GM18870 (cell line): ENCODE data around the gene DOCK1.
"Not testable (repeated sequence)": the region's sequence is repeated elsewhere in the genome, so short reads cannot be mapped to it uniquely, and the experiment has no call there.

Experiments
- ATAC-seq: cut with Tn5 transposase; IDR thresholded peaks from one replicate; pipeline ENCODE4 v1.9.1; 2021; ENCODE audit warnings: moderate library complexity; ENCODE audit not compliant: unreplicated experiment

Gene DOCK1

DNA sequence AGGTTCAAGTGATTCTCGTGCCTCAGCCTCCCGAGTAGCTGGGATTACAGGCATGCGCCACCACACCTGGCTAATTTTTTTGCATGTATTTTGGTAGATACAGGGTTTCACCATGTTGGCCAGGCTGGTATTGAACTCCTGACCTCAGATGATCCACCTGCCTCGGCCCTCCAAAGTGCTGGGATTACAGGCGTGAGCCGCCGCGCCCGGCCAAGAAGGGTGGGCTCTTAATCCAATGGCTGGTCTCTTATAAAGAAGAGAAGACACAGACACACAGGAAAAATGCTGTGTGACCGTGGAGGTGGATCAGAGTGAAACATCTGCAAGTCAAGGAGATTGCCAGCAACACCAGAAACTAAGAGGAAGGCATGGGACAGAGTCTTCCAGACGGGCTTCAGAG lies 394.0 kb downstream of the DOCK1 start:
- not testable (repeated sequence) for ATAC-seq

DNA sequence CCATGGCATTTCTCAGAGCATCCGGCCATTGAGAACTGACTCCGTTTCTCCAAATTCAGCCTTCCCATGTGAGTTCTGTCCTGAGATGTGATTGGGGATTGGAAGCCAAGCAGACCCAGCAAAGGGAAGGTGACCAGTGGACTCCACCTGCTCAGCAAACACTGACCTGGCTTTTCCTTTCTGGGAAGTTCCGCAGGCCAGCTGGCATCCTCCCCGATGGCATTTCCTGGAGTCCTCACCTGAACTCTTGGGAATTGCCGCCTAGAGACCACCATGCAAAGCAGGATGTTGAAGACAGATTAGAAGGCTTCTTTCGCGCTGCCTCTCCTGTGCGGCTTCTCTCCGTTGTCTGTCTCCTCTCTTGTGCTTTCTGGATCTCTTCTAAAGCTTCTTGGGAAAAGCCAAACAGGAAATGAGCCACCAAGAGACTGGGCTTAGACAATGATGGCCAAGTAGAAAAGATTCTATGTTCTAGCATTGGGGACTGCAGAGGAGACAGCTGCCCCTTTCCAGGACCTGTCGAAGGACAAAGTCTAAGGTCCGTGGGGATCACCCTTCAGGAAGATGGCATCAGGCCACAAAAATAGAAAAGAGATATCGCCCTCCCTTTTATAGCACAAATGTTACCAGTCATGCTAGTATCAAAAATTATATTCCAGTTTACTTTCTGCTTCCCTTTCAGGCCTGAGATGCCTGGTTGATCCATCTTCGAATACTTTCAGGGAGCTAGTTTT lies 394.9 kb downstream of the DOCK1 start:
- ATAC-seq: no peak

GRCh38 chr10:127300868-127301321 lies 395.7 kb downstream of the DOCK1 start:
- ATAC-seq: no peak

DNA sequence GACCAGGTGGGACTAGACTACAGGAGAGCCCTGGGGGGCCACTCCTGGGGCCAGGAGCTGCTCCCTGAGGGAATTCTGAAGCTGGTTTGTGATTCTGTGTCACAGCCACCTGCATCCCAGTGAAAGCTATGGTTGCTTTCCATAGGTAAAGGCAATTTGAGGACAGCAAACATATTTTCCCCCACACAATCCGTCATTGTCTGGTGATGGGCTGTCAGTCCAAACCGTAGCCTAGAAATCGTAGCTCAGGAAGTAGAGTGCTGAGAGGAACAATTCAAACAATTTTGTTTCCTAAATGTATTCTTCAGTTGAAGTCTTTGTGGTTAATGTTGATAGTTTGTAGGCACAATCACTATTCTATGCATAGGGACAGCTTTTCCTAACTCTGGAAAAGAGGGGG lies 397.1 kb downstream of the DOCK1 start:
- no peak for ATAC-seq

DNA sequence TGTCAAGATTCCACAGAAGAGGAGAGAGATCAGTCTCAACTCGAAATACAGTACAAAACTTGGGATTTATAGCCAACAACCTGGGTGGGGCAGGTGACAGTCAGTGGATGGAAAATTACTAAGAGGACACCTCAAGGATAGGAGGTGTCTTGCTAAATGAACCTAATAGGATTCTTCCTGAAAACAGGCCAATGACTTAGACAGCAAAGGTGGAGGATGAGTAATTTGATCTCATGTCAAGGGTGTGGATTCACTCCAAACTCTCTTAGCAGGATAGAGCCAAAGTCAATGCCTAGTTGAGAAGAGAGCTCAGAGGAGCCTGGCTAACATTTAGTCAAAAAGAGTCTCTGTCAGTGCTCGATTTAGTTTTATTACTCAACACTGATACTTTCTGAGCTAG lies 397.9 kb downstream of the DOCK1 start:
- ATAC-seq: no peak

- no peak for ATAC-seq
Observed at GRCh38 chr10:127303746-127304145, 398.5 kb downstream of the DOCK1 start.

GRCh38 chr10:127306479-127306878 lies 401.3 kb downstream of the DOCK1 start:
- ATAC-seq: no peak

DNA sequence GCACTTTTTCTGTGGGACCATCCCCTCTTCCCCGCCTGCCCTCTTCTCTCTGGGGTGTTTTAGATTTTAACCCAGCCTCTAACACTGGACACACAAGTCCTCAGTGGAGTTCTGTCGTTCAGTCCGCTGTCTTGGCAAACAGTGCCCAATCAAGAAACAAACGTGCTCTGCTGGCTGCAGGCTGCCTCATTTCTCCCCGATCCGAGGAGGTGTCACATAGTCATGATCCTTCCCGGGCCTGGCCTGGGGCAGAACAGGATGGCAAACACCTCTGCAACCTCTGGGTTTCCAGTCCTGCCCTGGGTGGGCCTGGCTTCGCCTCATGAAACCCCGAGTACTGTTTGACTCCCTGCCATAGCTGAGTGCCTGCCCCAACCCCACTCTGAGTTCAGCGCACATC lies 402.1 kb downstream of the DOCK1 start:
- no peak for ATAC-seq

DNA sequence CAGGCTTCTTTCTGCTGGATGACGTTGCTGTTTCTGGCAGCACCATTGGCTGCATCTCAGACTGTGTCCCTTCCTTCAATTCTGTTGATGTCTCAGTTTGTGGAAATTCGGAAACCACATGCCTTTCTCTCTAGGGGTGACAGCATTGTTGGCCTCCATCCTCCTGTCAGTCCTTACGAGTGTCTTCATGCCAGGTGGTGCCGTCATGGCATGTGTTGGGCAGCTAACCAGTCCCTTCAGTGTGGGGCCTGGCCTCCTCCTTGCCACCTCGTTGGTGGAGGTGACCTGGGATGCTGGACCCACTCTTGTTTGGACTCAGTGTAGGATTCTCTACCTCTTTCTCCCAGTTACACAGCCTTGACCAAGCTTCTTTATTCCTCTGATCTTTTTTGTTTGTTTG lies 402.8 kb downstream of the DOCK1 start:
- ATAC-seq: no peak

DNA sequence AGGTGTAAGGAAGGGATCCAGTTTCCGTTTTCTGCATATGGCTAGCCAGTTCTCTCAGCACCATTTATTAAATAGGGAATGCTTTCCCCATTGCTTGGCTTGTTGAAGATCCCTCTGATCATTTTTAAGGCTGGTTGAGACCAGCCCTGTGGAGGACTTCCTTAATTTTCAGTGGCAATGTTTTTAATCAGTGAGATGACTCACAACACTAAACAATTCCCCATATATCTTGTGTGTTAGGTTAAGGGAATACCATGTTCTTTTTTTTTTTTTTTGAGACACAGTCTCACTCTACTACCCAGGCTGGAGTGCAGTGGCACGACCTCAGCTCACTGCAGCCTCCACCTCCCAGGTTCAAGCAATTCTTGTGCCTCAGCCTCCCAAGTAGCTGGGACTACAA lies 404.4 kb downstream of the DOCK1 start:
- not testable (repeated sequence) for ATAC-seq

DNA sequence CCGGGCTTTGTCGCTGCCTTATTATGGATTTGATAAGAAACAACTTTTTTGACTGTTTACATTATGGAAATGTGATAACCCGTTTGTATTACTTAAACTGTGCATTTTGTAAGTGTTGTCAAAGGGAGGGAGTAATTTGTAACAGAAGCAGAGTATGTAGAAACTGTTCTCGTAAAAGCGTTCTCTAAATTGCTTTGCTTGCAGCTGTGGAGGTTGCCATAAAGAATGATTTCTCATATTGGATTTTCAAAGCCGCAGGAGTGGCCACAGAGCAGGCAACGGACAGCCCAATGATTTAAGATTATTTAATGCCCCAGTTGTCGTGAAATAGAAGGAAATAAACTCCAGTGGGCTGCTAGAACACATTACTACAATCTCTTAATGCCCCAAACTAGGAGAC lies 405.2 kb downstream of the DOCK1 start:
- no peak for ATAC-seq

DNA sequence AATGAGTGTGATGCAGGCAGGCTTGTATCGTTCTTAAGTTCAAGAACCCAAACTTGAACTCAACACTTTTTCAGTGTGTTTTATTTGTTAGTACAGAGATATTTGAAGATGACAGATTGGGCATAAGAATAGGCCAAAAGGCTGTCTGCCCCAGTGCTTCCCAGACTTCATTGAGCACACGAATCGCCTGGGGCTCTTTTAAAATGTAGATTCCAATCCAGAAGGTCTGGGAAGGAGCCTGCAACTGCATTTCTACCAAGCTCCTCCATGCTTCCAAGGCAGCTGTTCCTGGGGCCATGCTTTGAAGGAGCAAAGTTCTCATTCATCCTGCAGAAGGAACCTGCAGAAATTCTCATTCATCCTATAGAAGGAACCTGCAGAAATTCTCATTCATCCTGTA lies 405.7 kb downstream of the DOCK1 start:
- no peak for ATAC-seq

- ATAC-seq: no peak
Observed at GRCh38 chr10:127313996-127314700, 408.9 kb downstream of the DOCK1 start.

GRCh38 chr10:127314797-127315196 lies 409.6 kb downstream of the DOCK1 start:
- ATAC-seq: no peak

GRCh38 chr10:127315888-127316287 lies 410.7 kb downstream of the DOCK1 start:
- no peak for ATAC-seq

GRCh38 chr10:127318396-127318795 lies 413.2 kb downstream of the DOCK1 start:
- ATAC-seq: no peak

DNA sequence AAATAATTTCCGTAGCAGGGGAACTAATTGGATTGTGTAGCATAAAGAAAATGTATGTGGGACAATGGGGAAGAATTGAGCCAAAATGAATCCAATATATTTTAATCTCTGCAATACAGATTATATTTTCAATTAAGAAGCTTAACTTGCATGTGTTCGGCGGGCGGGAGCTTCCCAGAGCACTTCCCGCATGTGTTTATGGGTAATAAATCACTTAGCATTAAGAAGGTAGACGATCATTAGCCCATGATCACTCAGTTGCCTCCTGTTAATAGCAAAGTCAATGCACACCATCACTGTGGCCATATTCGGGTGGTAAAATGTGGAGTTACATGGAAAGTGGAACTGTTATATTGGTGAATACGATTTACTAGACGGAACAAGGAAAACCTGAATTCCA lies 414.0 kb downstream of the DOCK1 start:
- ATAC-seq: no peak

DNA sequence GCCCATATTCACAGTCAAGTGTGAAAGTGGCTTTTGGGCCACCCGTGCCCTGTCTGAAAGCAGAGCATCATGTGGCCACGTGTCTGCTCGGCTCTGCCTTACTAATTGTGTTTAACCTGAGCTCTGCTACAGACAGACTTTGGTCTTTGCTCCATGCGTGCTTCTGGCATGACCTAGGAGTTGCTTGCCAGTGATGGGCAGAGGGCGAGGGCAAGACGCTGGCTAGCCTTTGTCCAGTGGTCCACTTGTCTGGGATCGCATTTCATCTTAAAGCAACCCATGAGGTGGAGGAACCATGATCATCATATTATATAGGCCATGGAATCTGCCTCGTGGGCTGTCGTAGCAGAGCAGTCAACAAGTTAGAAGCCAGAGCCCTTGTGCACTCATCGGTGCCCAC lies 414.5 kb downstream of the DOCK1 start:
- no peak for ATAC-seq

DNA sequence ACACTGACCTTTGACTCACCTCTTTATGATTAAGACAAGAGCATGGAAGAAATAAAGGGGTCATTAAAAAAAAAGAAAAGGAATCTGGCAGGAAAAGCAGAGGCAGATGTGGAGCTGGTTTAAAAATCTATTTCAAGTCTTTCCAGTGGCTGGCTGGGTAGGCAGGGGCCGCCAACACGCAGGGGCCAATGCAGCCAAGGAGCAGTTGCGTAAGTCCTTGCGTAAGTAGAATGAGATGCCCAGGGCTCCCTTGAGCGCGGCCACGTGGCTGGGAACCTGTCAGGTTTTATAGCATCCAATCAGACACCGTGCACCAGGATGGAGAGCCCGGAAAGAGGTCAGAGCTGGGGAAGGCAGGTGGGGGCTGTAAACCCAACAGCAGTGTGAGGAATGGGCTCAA lies 414.9 kb downstream of the DOCK1 start:
- no peak for ATAC-seq

DNA sequence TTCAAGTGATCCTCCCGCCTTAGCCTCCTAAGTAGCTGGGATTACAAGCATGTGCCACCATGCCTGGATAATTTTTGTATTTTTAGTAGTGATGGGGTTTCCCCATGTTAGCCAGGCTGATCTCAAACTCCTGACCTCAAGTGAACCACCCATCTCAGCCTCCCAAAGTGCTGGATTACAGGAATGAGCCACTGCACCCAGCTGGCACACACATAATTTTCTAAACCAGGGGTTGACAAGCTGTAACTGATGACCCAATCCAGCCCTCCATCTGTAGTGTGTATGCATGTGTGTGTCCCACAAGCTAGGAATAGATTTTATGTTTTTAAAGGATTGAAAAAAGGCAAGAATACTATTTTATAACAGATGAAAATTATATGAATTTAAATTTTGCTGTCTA lies 417.1 kb downstream of the DOCK1 start:
- no peak for ATAC-seq

DNA sequence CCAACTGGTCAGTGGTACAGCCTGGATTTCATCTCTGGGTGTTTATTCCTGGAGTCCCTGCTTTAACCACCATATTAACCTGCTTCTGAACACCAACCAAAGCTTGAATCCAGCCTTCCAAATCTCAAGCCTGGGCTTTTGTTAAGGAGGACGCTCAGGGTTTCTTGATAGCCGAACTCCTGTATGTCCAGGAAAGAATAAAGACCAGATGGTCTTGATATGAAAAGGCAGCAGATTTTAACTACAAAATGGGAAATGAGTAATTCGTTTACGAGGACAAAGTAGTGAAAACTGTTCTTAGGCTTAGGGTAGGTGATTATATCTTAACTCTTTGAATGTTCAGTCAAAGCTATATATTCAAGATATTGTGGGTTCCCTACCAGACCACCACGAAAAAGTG lies 420.3 kb downstream of the DOCK1 start:
- no peak for ATAC-seq

GRCh38 chr10:127326883-127327282 lies 421.7 kb downstream of the DOCK1 start:
- no peak for ATAC-seq

- no peak for ATAC-seq
Observed at GRCh38 chr10:127331696-127332095, 426.5 kb downstream of the DOCK1 start.
